Stimulated activated CD8-positive, alpha-beta memory T cell treated with anti-CD3 and anti-CD28 coated beads, Interleukin-7, amount 100 ng/mL, for 4 hours (primary cell): Measurements from ENCODE around the gene KIAA1217.

Experiments used
- DNase-seq, 2 donors: peaks; one replicate each; pipeline ENCODE4 v3.0.0-alpha.2; 2020; ENCODE audit warnings: low read depth in 2 of 2

The KIAA1217 gene

GRCh38 chr10:24496906-24497305 is 288.0 kb downstream of the KIAA1217 start:
- DNase-seq, result no peak

DNA sequence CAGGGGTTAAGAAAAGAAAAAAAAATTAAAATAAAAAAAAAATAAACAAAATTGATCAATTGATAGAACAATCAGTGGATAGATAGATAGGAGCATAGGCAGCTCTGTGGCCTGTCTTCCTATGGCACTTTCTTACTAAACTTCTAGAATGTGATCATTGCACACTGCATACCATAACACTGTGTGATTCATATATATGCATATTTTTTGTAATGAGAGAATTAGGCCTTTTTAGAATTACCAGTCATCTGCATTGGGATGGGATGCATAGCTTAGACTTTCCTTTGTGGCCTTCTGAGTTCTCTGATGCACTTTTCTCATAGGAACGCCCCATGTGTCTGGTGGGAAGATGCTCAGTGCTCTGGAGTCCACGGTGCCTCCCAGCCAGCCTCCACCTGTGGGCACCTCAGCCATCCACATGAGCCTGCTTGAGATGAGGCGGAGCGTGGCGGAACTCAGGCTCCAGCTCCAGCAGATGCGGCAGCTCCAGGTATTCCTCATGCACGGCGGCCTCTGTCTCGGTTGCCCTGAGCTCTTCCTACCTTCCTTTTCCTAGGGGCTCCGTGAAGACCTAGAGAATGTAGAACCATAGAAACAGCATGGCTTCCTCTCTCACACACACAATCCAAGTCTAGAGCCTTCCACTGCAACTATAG is 292.2 kb downstream of the KIAA1217 start:
- DNase-seq, result no peak

DNA sequence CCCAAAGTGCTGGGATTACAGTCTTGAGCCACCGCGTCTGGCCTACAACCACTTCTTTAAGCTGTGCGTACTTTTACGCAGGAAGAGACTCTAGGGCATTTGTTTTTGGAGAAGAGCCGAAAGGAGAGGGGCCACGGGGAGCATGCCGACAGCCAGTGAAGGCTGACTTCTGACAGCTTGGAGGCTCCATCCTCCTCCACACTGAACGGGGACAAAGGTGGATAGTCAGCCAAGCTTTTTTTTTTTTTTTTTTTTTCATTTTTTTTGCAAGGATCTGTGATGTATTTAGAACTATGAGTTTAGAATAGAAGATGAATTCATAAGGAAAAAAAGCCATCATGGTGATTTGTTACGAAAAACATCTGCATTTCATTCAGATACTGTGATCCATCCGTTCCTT is 293.1 kb downstream of the KIAA1217 start:
- no peak for DNase-seq

DNA sequence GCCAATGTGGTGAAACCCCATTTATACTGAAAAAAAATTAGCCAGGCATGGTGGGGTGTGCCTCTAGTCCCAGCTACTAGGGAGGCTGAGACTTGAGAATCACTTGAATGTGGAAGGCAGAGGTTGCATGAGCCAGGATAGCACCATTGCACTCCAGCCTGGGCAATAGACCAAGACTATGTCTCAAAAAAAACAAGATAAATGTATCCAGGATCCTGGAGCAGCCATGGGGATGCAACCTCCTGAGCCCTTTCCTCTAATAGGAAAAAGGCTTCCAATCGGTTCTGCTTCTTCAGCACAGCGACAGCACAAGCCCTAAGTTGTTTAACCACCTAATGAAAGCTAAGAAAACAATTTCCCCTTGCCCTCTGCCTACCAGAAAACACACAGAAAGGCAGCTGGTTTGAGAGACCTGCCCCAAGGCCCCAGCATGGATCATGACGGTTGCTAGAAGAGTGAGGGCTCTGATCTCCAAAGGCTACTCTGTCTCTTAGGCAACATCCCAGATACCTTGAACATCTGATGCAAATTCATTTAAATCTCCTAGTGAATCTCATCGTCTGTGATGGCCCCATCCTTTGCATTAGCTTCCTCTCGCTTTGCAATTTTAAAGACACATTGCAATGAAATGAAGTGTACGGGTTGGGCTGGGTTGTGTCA is 294.0 kb downstream of the KIAA1217 start:
- DNase-seq, result no peak

GRCh38 chr10:24503461-24504320 is 294.8 kb downstream of the KIAA1217 start:
- no peak for DNase-seq

- DNase-seq, result no peak
Measured at GRCh38 chr10:24505759-24506158, 296.8 kb downstream of the KIAA1217 start.

DNA sequence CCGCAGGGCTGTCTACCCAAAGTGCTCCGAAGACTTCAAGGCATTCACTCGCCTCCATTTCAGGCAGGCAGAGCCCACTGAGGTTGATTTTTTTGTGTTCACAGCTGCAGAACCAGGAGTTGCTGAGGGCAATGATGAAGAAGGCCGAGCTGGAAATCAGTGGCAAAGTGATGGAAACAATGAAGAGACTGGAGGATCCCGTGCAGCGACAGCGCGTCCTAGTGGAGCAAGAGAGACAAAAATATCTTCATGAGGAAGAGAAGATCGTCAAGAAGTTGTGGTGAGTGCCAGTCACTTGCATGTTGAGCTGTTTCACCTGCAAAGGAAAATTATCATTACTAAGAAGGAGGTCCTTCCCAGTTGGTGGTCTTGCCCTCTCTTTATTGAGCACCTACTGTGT is 304.2 kb downstream of the KIAA1217 start:
- DNase-seq, result no peak

- no peak for DNase-seq
Measured at GRCh38 chr10:24515481-24515880, 306.5 kb downstream of the KIAA1217 start.

DNA sequence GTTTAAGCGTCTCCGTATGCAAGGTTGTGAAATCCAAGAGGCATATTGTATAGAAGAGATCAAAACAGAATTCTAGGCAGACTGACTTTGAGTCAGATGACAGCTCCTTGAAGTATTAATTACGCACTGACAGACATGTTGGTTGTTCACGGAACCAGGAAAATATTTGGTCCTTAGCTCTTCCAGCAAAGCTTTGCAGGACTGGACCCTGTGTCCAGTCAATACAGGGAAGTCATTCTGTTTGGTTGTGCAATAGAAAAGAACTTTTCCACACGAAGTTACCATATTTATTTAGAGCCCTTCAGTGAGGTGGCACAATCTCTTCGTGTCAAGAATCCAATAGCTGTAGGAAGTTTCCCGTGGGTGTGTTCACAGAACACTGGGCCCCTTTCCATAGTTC is 309.5 kb downstream of the KIAA1217 start:
- DNase-seq, result no peak

- no peak for DNase-seq
Measured at GRCh38 chr10:24518981-24519597, 310.2 kb downstream of the KIAA1217 start.

DNA sequence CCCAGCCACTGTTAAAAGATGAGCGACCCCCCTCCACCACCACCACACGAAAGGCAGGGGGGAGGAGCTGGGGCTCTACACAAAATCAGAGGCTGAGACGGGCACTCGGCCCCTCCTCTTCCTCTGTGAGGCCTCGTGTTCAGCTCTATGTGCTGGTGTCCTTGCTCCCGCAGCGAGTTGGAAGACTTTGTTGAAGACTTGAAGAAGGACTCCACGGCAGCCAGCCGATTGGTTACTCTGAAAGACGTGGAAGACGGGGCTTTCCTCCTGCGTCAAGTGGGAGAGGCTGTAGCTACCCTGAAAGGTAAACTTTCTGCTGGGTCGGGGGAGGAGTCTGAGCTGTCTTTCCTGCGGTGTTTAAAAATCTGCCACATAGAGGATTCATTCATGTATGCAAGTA is 311.0 kb downstream of the KIAA1217 start:
- DNase-seq, result peak in 1 of 2 donors; percentile 1

- DNase-seq, result no peak
Measured at GRCh38 chr10:24524314-24524713, 315.4 kb downstream of the KIAA1217 start.

DNA sequence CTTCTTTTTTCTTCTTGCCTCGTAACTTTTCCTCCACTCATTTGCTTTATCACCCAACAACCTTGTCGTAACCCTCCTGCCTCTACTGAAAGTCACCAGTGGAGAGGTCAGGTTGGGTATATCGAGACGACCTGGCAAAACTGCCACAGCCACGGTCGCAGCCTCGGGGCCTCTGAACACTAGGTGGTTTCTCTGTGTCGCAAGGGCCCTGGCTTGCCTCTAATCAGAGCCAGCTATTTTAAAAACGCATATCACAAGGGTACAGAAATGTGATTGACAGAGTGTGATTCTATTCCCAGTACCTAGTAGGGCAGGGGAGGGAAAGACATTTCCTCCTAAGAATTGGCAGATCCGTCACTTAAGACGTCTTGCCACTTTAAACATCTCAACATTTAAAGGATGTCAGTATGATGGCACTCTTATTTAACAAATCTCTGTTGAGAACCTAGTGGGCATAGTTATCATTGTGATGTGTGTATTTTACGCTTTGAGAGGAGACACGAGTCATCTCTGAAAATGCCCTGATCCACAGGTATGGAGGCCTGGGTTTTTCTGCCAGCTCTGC is 317.2 kb downstream of the KIAA1217 start:
- no peak for DNase-seq

- DNase-seq, result no peak
Measured at GRCh38 chr10:24528946-24529345, 320.0 kb downstream of the KIAA1217 start.

GRCh38 chr10:24531439-24531838 is 322.5 kb downstream of the KIAA1217 start:
- DNase-seq, result no peak

- no peak for DNase-seq
Measured at GRCh38 chr10:24533981-24534380, 325.0 kb downstream of the KIAA1217 start.

DNA sequence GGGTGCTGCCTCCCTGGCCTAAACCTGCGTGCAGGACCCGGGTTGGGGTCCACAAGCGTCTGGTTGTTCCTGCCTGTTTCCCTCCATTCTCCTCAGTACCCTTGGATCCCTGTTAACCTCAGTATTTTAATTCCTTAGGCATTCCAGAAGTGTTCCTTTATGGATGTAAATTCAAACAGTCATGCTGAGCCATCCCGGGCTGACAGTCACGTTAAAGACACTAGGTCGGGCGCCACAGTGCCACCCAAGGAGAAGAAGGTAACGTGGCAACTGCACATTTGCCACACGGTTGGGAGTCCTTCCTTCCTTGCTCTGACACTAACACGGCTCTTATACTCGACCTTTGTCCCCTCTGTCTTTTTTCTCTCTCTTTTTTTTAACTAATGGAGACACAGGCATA is 327.7 kb downstream of the KIAA1217 start:
- no peak for DNase-seq

DNA sequence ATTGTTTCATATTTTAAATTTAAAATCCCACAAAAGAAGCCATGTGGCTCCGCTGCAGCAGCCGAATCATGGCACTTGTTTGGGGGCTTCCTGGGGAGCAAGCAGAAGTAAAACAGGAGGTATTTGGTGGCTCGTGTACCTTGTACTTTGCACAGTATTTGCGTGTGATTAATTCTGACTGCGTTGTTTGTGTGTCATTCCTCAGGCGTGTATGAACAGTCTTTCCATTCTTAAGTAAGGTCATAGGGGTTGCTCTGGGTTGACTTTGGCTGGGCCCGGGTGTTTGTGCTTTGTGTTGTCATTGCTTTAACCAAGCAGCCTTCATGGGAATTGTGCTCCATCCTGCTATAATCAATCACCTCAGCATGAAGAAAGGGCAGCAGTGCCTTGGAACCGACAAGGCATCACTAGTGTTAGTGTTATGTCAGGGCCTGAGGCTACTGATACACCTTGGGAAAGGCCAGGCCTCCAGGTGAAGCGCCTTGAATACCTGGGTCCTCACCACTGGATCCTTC is 332.4 kb downstream of the KIAA1217 start:
- DNase-seq, result no peak

DNA sequence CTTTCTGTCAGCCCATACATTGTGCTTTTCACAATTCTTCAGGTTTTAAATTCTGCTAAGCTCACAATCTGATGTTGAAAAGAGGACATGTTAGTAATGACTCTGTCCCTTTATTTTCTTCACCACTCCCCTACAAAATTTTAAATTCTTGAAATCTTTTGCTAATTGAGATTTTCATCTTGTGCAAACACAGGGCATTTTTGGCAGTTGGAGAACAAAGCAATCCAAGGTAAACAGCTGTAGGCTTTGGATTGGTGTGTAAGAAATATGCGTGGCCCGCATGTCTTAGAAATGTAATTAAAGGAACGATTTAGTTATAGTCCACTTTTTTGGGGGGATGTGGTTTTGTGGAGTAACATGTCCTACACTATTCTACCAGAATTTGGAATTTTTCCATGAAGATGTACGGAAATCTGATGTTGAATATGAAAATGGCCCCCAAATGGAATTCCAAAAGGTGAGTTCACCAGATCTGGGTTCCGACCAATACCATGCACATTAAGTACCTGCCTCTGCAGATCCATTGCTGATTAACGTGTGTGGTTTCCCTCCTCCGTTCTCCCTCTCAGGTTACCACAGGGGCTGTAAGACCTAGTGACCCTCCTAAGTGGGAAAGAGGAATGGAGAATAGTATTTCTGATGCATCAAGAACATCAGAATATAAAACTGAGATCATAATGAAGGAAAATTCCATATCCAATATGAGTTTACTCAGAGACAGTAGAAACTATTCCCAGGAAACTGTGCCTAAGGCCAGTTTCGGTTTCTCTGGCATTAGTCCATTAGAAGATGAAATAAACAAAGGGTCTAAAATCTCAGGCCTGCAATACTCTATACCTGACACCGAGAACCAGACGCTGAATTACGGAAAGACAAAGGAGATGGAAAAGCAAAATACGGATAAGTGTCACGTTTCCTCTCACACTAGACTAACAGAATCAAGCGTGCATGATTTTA is 333.7 kb downstream of the KIAA1217 start:
- DNase-seq, result no peak

- DNase-seq, result no peak
Measured at GRCh38 chr10:24544776-24545175, 335.8 kb downstream of the KIAA1217 start.

DNA sequence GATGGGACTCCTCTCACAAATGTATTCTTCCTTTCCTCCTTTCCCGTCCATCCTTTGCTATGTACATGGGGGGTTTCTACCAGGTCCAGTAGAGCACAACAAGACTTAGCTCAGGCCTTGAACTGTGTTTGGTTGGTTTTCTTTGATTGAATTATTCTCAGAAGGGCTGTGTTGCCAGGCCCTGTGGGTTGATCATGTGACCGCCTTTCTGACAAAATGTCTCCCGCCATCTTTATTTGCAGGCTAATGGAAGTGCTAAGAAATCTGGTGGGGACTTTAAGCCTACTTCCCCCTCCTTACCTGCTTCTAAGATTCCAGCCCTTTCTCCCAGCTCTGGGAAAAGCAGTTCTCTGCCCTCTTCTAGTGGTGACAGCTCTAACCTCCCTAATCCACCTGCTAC is 336.6 kb downstream of the KIAA1217 start:
- no peak for DNase-seq
